K562 (cell line): Measurements from ENCODE around the gene HPD. TPM values are rescaled to one million over a fixed set of nuclear protein-coding genes. Genes with fewer than 3 reads are reported as not detected.

Experiments used
- ATAC-seq: fragments of 200-7000 bp; cut with Tn5 transposase; 3 replicates; pipeline ENCODE4 v1.9.1; 2020; ENCODE audit warnings: moderate library complexity
- BruUV-seq: library from RNA; stranded (reverse); fragments of 400-500 nt; replicated peaks from 2 replicates; lab custom pipeline; 2021; lab: Mats Ljungman, UMichigan
- CTCF ChIA-PET: fragments of 300-600 bp; formaldehyde crosslinking; extraction: SDS; loops from one replicate; lab custom pipeline; 2021; ENCODE audit warnings: low intra/inter-chr PET ratio; lab: Yijun Ruan, JAX
- POLR2A ChIA-PET: fragments of 300-600, 350-650 bp; sonication (Branson Sonifier 250); formaldehyde crosslinking; extraction: SDS; loops from one replicate; lab custom pipeline; 2021; ENCODE audit warnings: antibody characterized with exemption, inconsistent platforms; lab: Yijun Ruan, JAX
- DNase-seq, 4 experiments: peaks; one replicate each; pipeline versions ENCODE4 v3.0.0 to v3.0.0-alpha.2; 2011 to 2018; ENCODE audit warnings: low spot score in 3 of 4, mixed read lengths in 3 of 4; ENCODE audit errors: extremely low read depth in 1 of 4
- FAIRE-seq: peaks from 2 replicates; lab custom pipeline; 2011; peaks lifted over from hg19 to GRCh38; lab: Jason Lieb, UNC
- H2AFZ ChIP-seq: 2 replicates; pipeline ENCODE4 v1.6.0; 2011; ENCODE audit warnings: low read depth, low read length, control low read depth, inconsistent platforms
- H3K27ac ChIP-seq: fragments of 200-600 bp; 3 replicates; pipeline ENCODE4 v1.8.0; 2011; ENCODE audit warnings: low read depth, mild to moderate bottlenecking, control low read depth, inconsistent platforms, low read length, moderate library complexity, mixed read lengths; ENCODE audit errors: extremely low read depth
- H3K27me3 ChIP-seq, 2 experiments: fragments of 300-600 bp in 1 of 2; 2 replicates in 1 of 2; 3 replicates in 1 of 2; pipeline versions ENCODE4 v1.6.0 to v1.8.0; 2011; ENCODE audit warnings: inconsistent platforms in 2 of 2, low read length in 2 of 2, mild to moderate bottlenecking in 1 of 2, mixed read lengths in 1 of 2, moderate library complexity in 1 of 2; ENCODE audit not compliant: control insufficient read depth in 2 of 2, insufficient read depth in 2 of 2
- H3K36me3 ChIP-seq: fragments of 300-600 bp; 3 replicates; pipeline ENCODE4 v1.8.0; 2011; ENCODE audit warnings: mild to moderate bottlenecking, low read length, inconsistent platforms; ENCODE audit not compliant: control insufficient read depth, insufficient read depth
- H3K4me1 ChIP-seq, 2 experiments: fragments of 200-600 bp in 1 of 2; replicated peaks in 1 of 2; 2 replicates in 1 of 2; 3 replicates in 1 of 2; pipeline versions ENCODE4 v1.5.1 to v1.8.0; 2011; ENCODE audit warnings: inconsistent platforms in 2 of 2, low read length in 2 of 2, mild to moderate bottlenecking in 1 of 2, mixed read lengths in 1 of 2, moderate library complexity in 1 of 2; ENCODE audit not compliant: control insufficient read depth in 2 of 2, insufficient read depth in 2 of 2
- H3K4me2 ChIP-seq: 2 replicates; pipeline ENCODE4 v1.6.1; 2011; ENCODE audit warnings: low read length, control low read depth, inconsistent platforms, mixed read lengths; ENCODE audit not compliant: insufficient read depth
- H3K4me3 ChIP-seq: fragments of 200-600 bp; sonication (generic), shearing (Covaris generic); 2 replicates; pipeline ENCODE4 v1.5.1; 2016; ENCODE audit warnings: control low read depth, inconsistent platforms
- H3K79me2 ChIP-seq: fragments of 200-600 bp; 3 replicates; pipeline ENCODE4 v1.8.0; 2011; ENCODE audit warnings: low read length, inconsistent platforms; ENCODE audit not compliant: control insufficient read depth, insufficient read depth
- H3K9ac ChIP-seq, 2 experiments: 2 replicates each; pipeline versions ENCODE4 v1.6.0 to v1.6.1; 2011; ENCODE audit warnings: low read depth in 2 of 2, low read length in 2 of 2, control low read depth in 1 of 2, inconsistent platforms in 1 of 2, mild to moderate bottlenecking in 1 of 2, mixed read lengths in 1 of 2; ENCODE audit not compliant: insufficient read depth in 1 of 2
- H3K9me1 ChIP-seq: one replicate; pipeline ENCODE4 v1.6.0; 2011; ENCODE audit warnings: inconsistent platforms, mild to moderate bottlenecking, low read length, moderate library complexity; ENCODE audit not compliant: control insufficient read depth, insufficient read depth
- H3K9me3 ChIP-seq: replicated peaks from 2 replicates; pipeline ENCODE4 v1.5.1; 2011; ENCODE audit warnings: low read depth, low read length, inconsistent platforms; ENCODE audit not compliant: control insufficient read depth, insufficient read depth
- H4K20me1 ChIP-seq: replicated peaks from 2 replicates; pipeline ENCODE4 v1.6.1; 2011; ENCODE audit warnings: low read length, inconsistent platforms, mixed read lengths; ENCODE audit not compliant: control insufficient read depth, insufficient read depth
- CBFA2T3 ChIP-seq: fragments of 450-650 bp; IDR thresholded peaks from 2 replicates; pipeline ENCODE4 v1.6.1; 2017
- CBFB ChIP-seq: sonication (generic); formaldehyde crosslinking; IDR thresholded peaks from 2 replicates; pipeline ENCODE4 v1.4.0; 2020; ENCODE audit warnings: mild to moderate bottlenecking, missing genetic modification reagents
- CC2D1A ChIP-seq: fragments of 450-650 bp; IDR thresholded peaks from 2 replicates; pipeline ENCODE4 v1.6.1; 2017; ENCODE audit warnings: mild to moderate bottlenecking
- CLOCK ChIP-seq: fragments of 250-450 bp; sonication (Bioruptor Pico); IDR thresholded peaks from 2 replicates; pipeline ENCODE4 v1.4.0; 2020; ENCODE audit warnings: mild to moderate bottlenecking, moderate library complexity, borderline replicate concordance
- ESRRA ChIP-seq: fragments of 450-650 bp; IDR thresholded peaks from 2 replicates; pipeline ENCODE4 v1.6.1; 2014; ENCODE audit warnings: low read depth, mild to moderate bottlenecking, moderate library complexity, borderline replicate concordance
- FOXA3 ChIP-seq, 2 experiments: fragments of 450-650 bp in 1 of 2; sonication (generic) in 1 of 2; formaldehyde crosslinking; IDR thresholded peaks in 1 of 2; conservative IDR thresholded peaks in 1 of 2; 2 replicates each; pipeline versions ENCODE4 v1.4.0 to v1.8.0; 2020 to 2022; ENCODE audit warnings: mild to moderate bottlenecking in 2 of 2, missing genetic modification reagents in 1 of 2
- FOXM1 ChIP-seq, 2 experiments: fragments of 450-650 bp in 1 of 2; sonication (generic) in 1 of 2; formaldehyde crosslinking in 1 of 2; IDR thresholded peaks; 2 replicates each; pipeline versions ENCODE4 v1.6.1 to v1.9.0; 2017 to 2022; ENCODE audit warnings: low read depth in 2 of 2, mild to moderate bottlenecking in 2 of 2, missing genetic modification reagents in 1 of 2, moderate library complexity in 1 of 2
- HCFC1 ChIP-seq: IDR thresholded peaks from 2 replicates; pipeline ENCODE4 v1.6.1; 2012; ENCODE audit warnings: low read depth, low read length, improper control_type of control experiment
- HLTF ChIP-seq: fragments of 450-650 bp; IDR thresholded peaks from 2 replicates; pipeline ENCODE4 v1.6.1; 2016
- MCM3 ChIP-seq: fragments of 450-650 bp; IDR thresholded peaks from 2 replicates; pipeline ENCODE4 v1.6.1; 2016
- MECOM ChIP-seq: fragments of 250-450 bp; sonication (Bioruptor Pico); IDR thresholded peaks from 2 replicates; pipeline ENCODE4 v1.8.0; 2022; ENCODE audit warnings: inconsistent platforms
- PHF21A ChIP-seq: fragments of 450-650 bp; IDR thresholded peaks from 2 replicates; pipeline ENCODE4 v1.6.1; 2017; ENCODE audit warnings: low read depth, borderline replicate concordance
- RBM25 ChIP-seq: fragments of 200-400 bp; formaldehyde crosslinking; IDR thresholded peaks from 2 replicates; pipeline ENCODE4 v1.6.1; 2018; ENCODE audit warnings: low read length, low read depth, moderate library complexity; ENCODE audit not compliant: severe bottlenecking
- RBM34 ChIP-seq: fragments of 200-400 bp; formaldehyde crosslinking; IDR thresholded peaks from 2 replicates; pipeline ENCODE4 v1.6.1; 2018; ENCODE audit warnings: low read length, borderline replicate concordance; ENCODE audit not compliant: insufficient read depth
- TFAM ChIP-seq: fragments of 250-450 bp; sonication (Bioruptor Pico); conservative IDR thresholded peaks from 2 replicates; pipeline ENCODE4 v1.5.0; 2021; ENCODE audit warnings: mild to moderate bottlenecking, moderate library complexity
- ZNF41 ChIP-seq: fragments of 250-450 bp; sonication (Bioruptor Pico); conservative IDR thresholded peaks from 2 replicates; pipeline ENCODE4 v1.4.0; 2020; ENCODE audit warnings: mild to moderate bottlenecking
- WGBS: fragments of 100-300 bp; shearing (Covaris generic); methylation state at CpG from one replicate; pipeline ENCODE4 v1.1.6; 2016; ENCODE audit warnings: low coverage, mixed read lengths; ENCODE audit not compliant: insufficient coverage; ENCODE audit errors: missing lambda C conversion rate; 5-methylcytosine and 5-hydroxymethylcytosine counted together
- in situ Hi-C: fragments of 300-500 bp; cut with MboI; formaldehyde crosslinking; loops from 4 replicates; pipeline ENCODE4 v1.15.0; 2018; ENCODE audit warnings: inconsistent platforms, mixed read lengths
- intact Hi-C: fragments of 100-400 bp; cut with micrococcal nuclease; formaldehyde crosslinking; loops from 2 replicates; pipeline ENCODE4 v1.14.2; 2022
- polyA plus RNA-seq, 8 experiments: library from polyadenylated mRNA; depleted of rRNA in 4 of 8; stranded (reverse) in 5 of 8; unstranded in 3 of 8; fragments of >200 nt; fragmentation: Nextera tagmentation in 2 of 8; fragmentation: Illumina TruSeq in 1 of 8; extraction: Ambion mirVana in 2 of 8; extraction: Trizol in 1 of 8; gene quantifications; 2 replicates each; pipeline versions ENCODE4 v1.2.1 to v1.2.3, GENCODE V29; 2011 to 2014; ENCODE audit warnings: inconsistent platforms in 1 of 8, missing spikeins in 1 of 8
- total RNA-seq, 7 experiments: library from RNA; depleted of rRNA in 6 of 7; stranded (reverse); fragments of >200 nt in 6 of 7; fragmentation: Illumina TruSeq in 2 of 7; extraction: Trizol in 2 of 7; gene quantifications; 2 replicates each; pipeline versions ENCODE4 v1.2.1 to v1.2.3, GENCODE V29; 2011 to 2021; ENCODE audit warnings: low replicate concordance in 1 of 7
- TF ChIP-seq, protein P1 (sequence below): fragments of 450-650 bp; IDR thresholded peaks from 2 replicates; pipeline ENCODE4 v1.6.1; 2016; ENCODE audit warnings: mild to moderate bottlenecking

HPD gene
- total and polyA plus RNA-seq, 9 of the 15 experiments (the other 6 are each of a cell fraction or from before 2014, with no cell fraction given) = 0.06 to 0.29 (median 0.07) TPM; not detected in 4

DNA sequence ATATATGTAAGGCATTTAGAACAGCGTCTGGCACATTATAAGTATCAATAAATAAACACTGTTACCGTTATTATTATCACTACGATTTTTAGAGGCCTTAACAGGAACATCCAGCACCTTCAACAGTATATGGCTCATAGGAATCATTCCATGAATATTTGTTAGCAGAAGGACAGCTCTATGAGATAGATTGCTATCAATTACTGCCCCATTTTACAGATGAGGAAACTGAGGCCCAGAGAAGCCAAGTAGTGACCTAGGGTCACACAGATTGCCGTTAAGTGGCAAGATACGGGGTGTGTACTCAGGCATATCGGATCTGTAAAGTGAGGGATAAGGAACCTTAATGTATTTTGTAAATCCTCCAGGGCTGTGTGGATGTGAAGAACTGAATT lies 29.4 kb upstream of the HPD start:
- in situ Hi-C loops (loop anchor here (5.0 kb wide), 2 partner anchors 91 to 186 kb away; no protein-coding TSS in a partner anchor), intact Hi-C loops (loop anchor here (1.0 to 5.0 kb wide), 5 partner anchors 49 to 191 kb away; no protein-coding TSS in a partner anchor)
- Histone ChIP-seq H3K9me1 (no peaks in the 10 kb centered on the region), H3K27me3 (no peaks in the 10 kb centered on the region), H3K4me1 (peaks cover 21 to 24% of the 10 kb centered on the region in 2 experiments; a peak in 4 of 5 replicates), H2AFZ (peak overlapping the region; percentile 88), H3K4me3 (peak overlapping the region; percentile 74), H3K9ac (peak overlapping the region; percentile 12 to 54; a peak in 3 of 4 replicates), H3K9me3 (no peaks in the 10 kb centered on the region), H3K79me2 (peaks cover 36% of the 10 kb centered on the region), H3K4me2 (peak overlapping the region; percentile 83), H3K27ac (peak overlapping the region; percentile 92), H3K36me3 (peaks cover 11% of the 10 kb centered on the region; the same call in 2 of the 3 replicates), H4K20me1 (no peaks in the 10 kb centered on the region)
- no peak for ATAC-seq
- DNase-seq = no peak
- FAIRE-seq = no peak
- ChIA-PET POLR2A (interaction anchor here (0.7 to 2.4 kb wide), 8 partner anchors 10 to 93 kb away, joined by 3 to 16 read pairs (median 4); no protein-coding TSS in a partner anchor), CTCF (interaction anchor here (0.8 to 3.7 kb wide), 6 partner anchors 65 to 397 kb away, joined by 3 to 50 read pairs (median 5); partner anchors contain the start of gene RHOF)
- 27% methylated on average over 6 of the region's 6 CpGs for WGBS
- BruUV-seq = TSS peak; percentile 95
- TF ChIP-seq FOXA3 (CRISPR knock-in tag; conservative IDR thresholded peaks at IDR 0.05 in 1 of 2, IDR thresholded peaks at IDR 0.05 in 1 of 2) (peak; percentile 67 to 85; a peak in 3 of 4 replicates), CBFB (CRISPR knock-in tag) (no peak), TFAM (CRISPR knock-in tag) (no peak), HLTF (peak; percentile 60; the same call in 1 of the 2 replicates), RBM34 (no peak), PHF21A (peak; percentile 69; the same call in 1 of the 2 replicates), MECOM (peak; percentile 59; the same call in 1 of the 2 replicates), FOXM1 (IDR thresholded peaks at IDR 0.05; ENCODE audit: low read depth) (peak; percentile 72), FOXM1 (CRISPR knock-in tag; IDR thresholded peaks at IDR 0.05; ENCODE audit: low read depth) (no peak), ESRRA (peak; percentile 85), CLOCK (no peak), MCM3 (no peak), CC2D1A (peak; percentile 87), HCFC1 (no peak), RBM25 (peak; percentile 98), ZNF41 (CRISPR knock-in tag) (no peak), CBFA2T3 (peak; percentile 55)
- TF ChIP-seq, protein P1, sequence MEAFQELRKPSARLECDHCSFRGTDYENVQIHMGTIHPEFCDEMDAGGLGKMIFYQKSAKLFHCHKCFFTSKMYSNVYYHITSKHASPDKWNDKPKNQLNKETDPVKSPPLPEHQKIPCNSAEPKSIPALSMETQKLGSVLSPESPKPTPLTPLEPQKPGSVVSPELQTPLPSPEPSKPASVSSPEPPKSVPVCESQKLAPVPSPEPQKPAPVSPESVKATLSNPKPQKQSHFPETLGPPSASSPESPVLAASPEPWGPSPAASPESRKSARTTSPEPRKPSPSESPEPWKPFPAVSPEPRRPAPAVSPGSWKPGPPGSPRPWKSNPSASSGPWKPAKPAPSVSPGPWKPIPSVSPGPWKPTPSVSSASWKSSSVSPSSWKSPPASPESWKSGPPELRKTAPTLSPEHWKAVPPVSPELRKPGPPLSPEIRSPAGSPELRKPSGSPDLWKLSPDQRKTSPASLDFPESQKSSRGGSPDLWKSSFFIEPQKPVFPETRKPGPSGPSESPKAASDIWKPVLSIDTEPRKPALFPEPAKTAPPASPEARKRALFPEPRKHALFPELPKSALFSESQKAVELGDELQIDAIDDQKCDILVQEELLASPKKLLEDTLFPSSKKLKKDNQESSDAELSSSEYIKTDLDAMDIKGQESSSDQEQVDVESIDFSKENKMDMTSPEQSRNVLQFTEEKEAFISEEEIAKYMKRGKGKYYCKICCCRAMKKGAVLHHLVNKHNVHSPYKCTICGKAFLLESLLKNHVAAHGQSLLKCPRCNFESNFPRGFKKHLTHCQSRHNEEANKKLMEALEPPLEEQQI = peak; percentile 87
